Right kidney (tissue), 9 donors: ENCODE measurements around the gene DICER1.
"Not testable (repeated sequence)": the region's sequence is repeated elsewhere in the genome, so short reads cannot be mapped to it uniquely, and the experiment has no call there.

ENCODE experiments used
- DNase-seq: peaks from one replicate; pipeline ENCODE4 v3.0.0-alpha.2; 2016
- long read RNA-seq, 8 donors: transcript quantifications; one replicate each; lab custom pipeline, GENCODE V29; 2026

DICER1 gene
- long read RNA-seq, donor 1: 0 reads
- long read RNA-seq, donor 2: 0 reads
- long read RNA-seq, donor 3, partial matches to known transcripts: 15 of 15 reads
- long read RNA-seq, donor 3, other reads (novel, unspliced or antisense): 0 of 15 reads
- long read RNA-seq, donor 4, partial matches to known transcripts: 0 of 8 reads
- long read RNA-seq, donor 4, other reads (novel, unspliced or antisense): 8 of 8 reads
- long read RNA-seq, donor 5: 0 reads
- long read RNA-seq, donor 6, partial matches to known transcripts: 0 of 1 reads
- long read RNA-seq, donor 6, other reads (novel, unspliced or antisense): 0 of 1 reads
- long read RNA-seq, donor 7: 0 reads
- long read RNA-seq, donor 8, full-length matches to known transcripts: 2 of 7 reads
- long read RNA-seq, donor 8, partial matches to known transcripts: 5 of 7 reads
- long read RNA-seq, donor 8, other reads (novel, unspliced or antisense): 0 of 7 reads

GRCh38 chr14:95157327-95158189 is at the start of gene DICER1:
Gene DICER1, minus strand, starts transcription at chr14:95157529. Its CDS starts 24,071 bp downstream, at chr14:95133458.
- peak; percentile 100 for DNase-seq

GRCh38 chr14:95206534-95206933 is 49.2 kb upstream of the DICER1 start:
- DNase-seq: no peak

GRCh38 chr14:95204705-95205104 is 47.4 kb upstream of the DICER1 start:
- no peak for DNase-seq

- DNase-seq: not testable (repeated sequence)
Observed at GRCh38 chr14:95201745-95202144, 44.4 kb upstream of the DICER1 start.

GRCh38 chr14:95200404-95200803 is 43.1 kb upstream of the DICER1 start:
- DNase-seq: no peak

- no peak for DNase-seq
Observed at GRCh38 chr14:95199298-95199983, 42.1 kb upstream of the DICER1 start.

- DNase-seq: no peak
Observed at GRCh38 chr14:95198320-95198719, 41.0 kb upstream of the DICER1 start.

GRCh38 chr14:95197551-95197950 is 40.2 kb upstream of the DICER1 start:
- no peak for DNase-seq

GRCh38 chr14:95196826-95197545 is 39.7 kb upstream of the DICER1 start:
- DNase-seq: no peak

GRCh38 chr14:95196268-95196667 is 38.9 kb upstream of the DICER1 start:
- no peak for DNase-seq

- no peak for DNase-seq
Observed at GRCh38 chr14:95195031-95195430, 37.7 kb upstream of the DICER1 start.

GRCh38 chr14:95193081-95193480 is 35.8 kb upstream of the DICER1 start:
- no peak for DNase-seq

GRCh38 chr14:95192311-95192710 is 35.0 kb upstream of the DICER1 start:
- no peak for DNase-seq

GRCh38 chr14:95191445-95192199 is 34.3 kb upstream of the DICER1 start:
- DNase-seq: no peak

GRCh38 chr14:95190857-95191256 is 33.5 kb upstream of the DICER1 start:
- no peak for DNase-seq

GRCh38 chr14:95190346-95190840 is 33.1 kb upstream of the DICER1 start:
- no peak for DNase-seq

- DNase-seq: no peak
Observed at GRCh38 chr14:95189367-95190132, 32.2 kb upstream of the DICER1 start.

- no peak for DNase-seq
Observed at GRCh38 chr14:95188380-95188779, 31.1 kb upstream of the DICER1 start.

GRCh38 chr14:95185767-95186392 is 28.6 kb upstream of the DICER1 start:
- no peak for DNase-seq
